K562 (cell line): ENCODE results near the gene TMEM156. TPM values are rescaled to one million over a fixed set of nuclear protein-coding genes. Genes with fewer than 3 reads are reported as not detected.

Experiments
- CEBPZ ChIP-seq: fragments of 150-350 bp; IDR thresholded peaks from 2 replicates; pipeline ENCODE4 v1.6.1; 2014; ENCODE audit warnings: low read depth, mild to moderate bottlenecking, low read length, borderline replicate concordance
- FOSL1 ChIP-seq: fragments of 200-800 bp; sonication (Bioruptor generic); conservative IDR thresholded peaks from 2 replicates; pipeline ENCODE4 v1.6.1; 2016; ENCODE audit warnings: missing genetic modification characterization, missing compliant biosample characterization
- GABPA ChIP-seq: fragments of 200-800 bp; sonication (Bioruptor generic); conservative IDR thresholded peaks from 2 replicates; pipeline ENCODE4 v1.6.1; 2016; ENCODE audit warnings: low read depth, missing genetic modification characterization, missing compliant biosample characterization
- MAFG ChIP-seq: fragments of 450-650 bp; conservative IDR thresholded peaks from 2 replicates; pipeline ENCODE4 v1.6.1; 2016; ENCODE audit warnings: missing genetic modification characterization, missing compliant biosample characterization
- MED1 ChIP-seq: sonication (generic); formaldehyde crosslinking; IDR thresholded peaks from 2 replicates; pipeline ENCODE4 v1.8.1; 2023; ENCODE audit warnings: missing genetic modification reagents, borderline replicate concordance
- SUPT5H ChIP-seq: fragments of 450-650 bp; IDR thresholded peaks from 2 replicates; pipeline ENCODE4 v1.6.1; 2016
- polyA plus RNA-seq, 8 experiments: library from polyadenylated mRNA; depleted of rRNA in 4 of 8; stranded (reverse) in 5 of 8; unstranded in 3 of 8; fragments of >200 nt; fragmentation: Nextera tagmentation in 2 of 8; fragmentation: Illumina TruSeq in 1 of 8; extraction: Ambion mirVana in 2 of 8; extraction: Trizol in 1 of 8; gene quantifications; 2 replicates each; pipeline versions ENCODE4 v1.2.1 to v1.2.3, GENCODE V29; 2011 to 2014; ENCODE audit warnings: inconsistent platforms in 1 of 8, missing spikeins in 1 of 8
- total RNA-seq, 7 experiments: library from RNA; depleted of rRNA in 6 of 7; stranded (reverse); fragments of >200 nt in 6 of 7; fragmentation: Illumina TruSeq in 2 of 7; extraction: Trizol in 2 of 7; gene quantifications; 2 replicates each; pipeline versions ENCODE4 v1.2.1 to v1.2.3, GENCODE V29; 2011 to 2021; ENCODE audit warnings: low replicate concordance in 1 of 7
- TF ChIP-seq, protein P1 (sequence below), 2 experiments: fragments of 450-650 bp; formaldehyde crosslinking in 1 of 2; IDR thresholded peaks; 2 replicates each; pipeline versions ENCODE4 v1.4.0 to v1.6.1; 2014 to 2020; ENCODE audit warnings: mild to moderate bottlenecking in 2 of 2, borderline replicate concordance in 1 of 2, low read depth in 1 of 2

TMEM156 gene
- total and polyA plus RNA-seq, 9 of the 15 experiments (the other 6 are each of a cell fraction or from before 2014, with no cell fraction given) = 3.5 to 9.6 (median 6.4) TPM

DNA sequence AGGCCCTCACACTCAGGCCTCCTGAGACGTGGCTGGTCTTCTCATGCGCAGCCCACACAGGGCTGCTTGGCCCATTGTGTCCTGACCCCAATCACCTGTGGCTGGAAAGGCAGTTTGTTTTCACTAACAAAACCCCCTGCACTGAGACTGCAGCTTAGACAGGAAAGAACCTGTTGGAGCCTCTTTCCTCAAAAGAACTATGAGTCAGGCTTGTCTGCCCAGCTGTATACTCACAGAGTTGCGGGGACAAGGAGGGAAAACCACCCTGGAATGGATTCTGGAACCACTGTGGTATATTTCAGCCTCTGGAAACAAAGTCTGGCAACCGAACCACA lies 5.2 kb upstream of the TMEM156 start (continued):
- TF ChIP-seq, protein P1, sequence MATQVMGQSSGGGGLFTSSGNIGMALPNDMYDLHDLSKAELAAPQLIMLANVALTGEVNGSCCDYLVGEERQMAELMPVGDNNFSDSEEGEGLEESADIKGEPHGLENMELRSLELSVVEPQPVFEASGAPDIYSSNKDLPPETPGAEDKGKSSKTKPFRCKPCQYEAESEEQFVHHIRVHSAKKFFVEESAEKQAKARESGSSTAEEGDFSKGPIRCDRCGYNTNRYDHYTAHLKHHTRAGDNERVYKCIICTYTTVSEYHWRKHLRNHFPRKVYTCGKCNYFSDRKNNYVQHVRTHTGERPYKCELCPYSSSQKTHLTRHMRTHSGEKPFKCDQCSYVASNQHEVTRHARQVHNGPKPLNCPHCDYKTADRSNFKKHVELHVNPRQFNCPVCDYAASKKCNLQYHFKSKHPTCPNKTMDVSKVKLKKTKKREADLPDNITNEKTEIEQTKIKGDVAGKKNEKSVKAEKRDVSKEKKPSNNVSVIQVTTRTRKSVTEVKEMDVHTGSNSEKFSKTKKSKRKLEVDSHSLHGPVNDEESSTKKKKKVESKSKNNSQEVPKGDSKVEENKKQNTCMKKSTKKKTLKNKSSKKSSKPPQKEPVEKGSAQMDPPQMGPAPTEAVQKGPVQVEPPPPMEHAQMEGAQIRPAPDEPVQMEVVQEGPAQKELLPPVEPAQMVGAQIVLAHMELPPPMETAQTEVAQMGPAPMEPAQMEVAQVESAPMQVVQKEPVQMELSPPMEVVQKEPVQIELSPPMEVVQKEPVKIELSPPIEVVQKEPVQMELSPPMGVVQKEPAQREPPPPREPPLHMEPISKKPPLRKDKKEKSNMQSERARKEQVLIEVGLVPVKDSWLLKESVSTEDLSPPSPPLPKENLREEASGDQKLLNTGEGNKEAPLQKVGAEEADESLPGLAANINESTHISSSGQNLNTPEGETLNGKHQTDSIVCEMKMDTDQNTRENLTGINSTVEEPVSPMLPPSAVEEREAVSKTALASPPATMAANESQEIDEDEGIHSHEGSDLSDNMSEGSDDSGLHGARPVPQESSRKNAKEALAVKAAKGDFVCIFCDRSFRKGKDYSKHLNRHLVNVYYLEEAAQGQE (IDR thresholded peaks at IDR 0.05; ENCODE audit: borderline replicate concordance) = peak; percentile 88
- TF ChIP-seq, protein P1 (CRISPR knock-in tag; IDR thresholded peaks at IDR 0.05; ENCODE audit: low read depth) = no peak
- 0 out of 2 replicates have a peak, but pooled peaks have one; percentile 10 for TF ChIP-seq FOSL1
- TF ChIP-seq SUPT5H = no peak
- TF ChIP-seq CEBPZ = no peak
- TF ChIP-seq GABPA = no peak
- no peak for TF ChIP-seq MED1 (CRISPR knock-in tag)
- TF ChIP-seq MAFG (tag) = no peak
